Naive thymus-derived CD4-positive, alpha-beta T cell (primary cell): ENCODE measurements around the gene SLC35E2B. TPM values are rescaled to one million over a fixed set of nuclear protein-coding genes. Genes with fewer than 3 reads are reported as not detected.
"Not testable (repeated sequence)": the region's sequence is repeated elsewhere in the genome, so short reads cannot be mapped to it uniquely, and the experiment has no call there.

Experiments
- ATAC-seq: fragments of 150-1000 bp; cut with Tn5 transposase; 2 replicates; pipeline ENCODE4 v1.10.0; 2021; ENCODE audit warnings: mild to moderate bottlenecking, moderate library complexity
- CTCF ChIA-PET: fragments of 350-600 bp; sonication (Branson Sonifier 250); formaldehyde crosslinking; loops from one replicate; lab custom pipeline; 2021; ENCODE audit warnings: antibody characterized with exemption; lab: Charles Lee
- POLR2A ChIA-PET: fragments of 350-600 bp; sonication (Branson Sonifier 250); formaldehyde crosslinking; loops from one replicate; lab custom pipeline; 2021; ENCODE audit warnings: antibody characterized with exemption, inconsistent platforms; lab: Charles Lee
- DNase-seq, 9 donors: peaks; one replicate each; pipeline versions ENCODE4 v3.0.0 to v3.0.0-alpha.2; 2020 to 2022; ENCODE audit warnings: mixed read lengths in 1 of 9
- H3K27ac ChIP-seq: one replicate; pipeline ENCODE4 v1.7.0; 2013; ENCODE audit warnings: mild to moderate bottlenecking, low read depth, low read length, moderate library complexity
- H3K27me3 ChIP-seq, 2 donors: one replicate each; pipeline ENCODE4 v1.7.0; 2013; ENCODE audit warnings: low read length in 2 of 2, mild to moderate bottlenecking in 2 of 2, moderate library complexity in 2 of 2; ENCODE audit not compliant: control insufficient read depth in 2 of 2, insufficient read depth in 2 of 2
- H3K36me3 ChIP-seq, 3 experiments: 1 replicate in 2 of 3; 2 replicates in 1 of 3; pipeline ENCODE4 v1.7.0; 2013; ENCODE audit warnings: low read length in 3 of 3, mild to moderate bottlenecking in 3 of 3, moderate library complexity in 1 of 3; ENCODE audit not compliant: insufficient read depth in 3 of 3, control insufficient read depth in 2 of 3
- H3K4me1 ChIP-seq, 2 donors: one replicate each; pipeline ENCODE4 v1.7.0; 2013; ENCODE audit warnings: low read length in 2 of 2, mild to moderate bottlenecking in 2 of 2, moderate library complexity in 1 of 2; ENCODE audit not compliant: control insufficient read depth in 2 of 2, insufficient read depth in 2 of 2
- H3K4me3 ChIP-seq: 2 replicates; pipeline ENCODE4 v1.7.0; 2013; ENCODE audit warnings: mild to moderate bottlenecking, low read length
- H3K9me3 ChIP-seq, 3 experiments: 1 replicate in 2 of 3; 2 replicates in 1 of 3; pipeline ENCODE4 v1.7.0; 2013; ENCODE audit warnings: low read length in 3 of 3; ENCODE audit not compliant: control insufficient read depth in 2 of 3
- H3K27ac Mint-ChIP-seq, 9 donors: one replicate each; pipeline ENCODE4 v1.8.0; 2020 to 2022; ENCODE audit warnings: mixed read lengths in 9 of 9, mild to moderate bottlenecking in 8 of 9, moderate library complexity in 5 of 9, inconsistent platforms in 2 of 9
- H3K27me3 Mint-ChIP-seq, 5 donors: one replicate each; pipeline ENCODE4 v1.8.0; 2021 to 2022; ENCODE audit warnings: mixed read lengths in 5 of 5, mild to moderate bottlenecking in 1 of 5
- H3K36me3 Mint-ChIP-seq, 5 donors: one replicate each; pipeline ENCODE4 v1.8.0; 2020 to 2022; ENCODE audit warnings: mixed read lengths in 5 of 5, mild to moderate bottlenecking in 3 of 5, inconsistent platforms in 1 of 5
- H3K4me1 Mint-ChIP-seq, 7 donors: one replicate each; pipeline ENCODE4 v1.8.0; 2020 to 2022; ENCODE audit warnings: mixed read lengths in 7 of 7, mild to moderate bottlenecking in 3 of 7, inconsistent platforms in 1 of 7
- H3K4me3 Mint-ChIP-seq, 10 donors: one replicate each; pipeline ENCODE4 v1.8.0; 2020 to 2022; ENCODE audit warnings: mild to moderate bottlenecking in 10 of 10, mixed read lengths in 10 of 10, moderate library complexity in 6 of 10, inconsistent platforms in 2 of 10
- H3K9me3 Mint-ChIP-seq, 11 donors: one replicate each; pipeline ENCODE4 v1.8.0; 2020 to 2022; ENCODE audit warnings: mixed read lengths in 11 of 11, mild to moderate bottlenecking in 4 of 11, inconsistent platforms in 1 of 11, moderate library complexity in 1 of 11
- intact Hi-C, 2 donors: fragments of 100-400 bp; cut with micrococcal nuclease; formaldehyde crosslinking; loops; one replicate each; pipeline ENCODE4 v1.15.1; 2023
- polyA plus RNA-seq, 2 donors: library from polyadenylated mRNA; unstranded; fragments of 300-500 nt; fragmentation: Illumina TruSeq; gene quantifications; one replicate each; pipeline ENCODE4 v1.2.3, GENCODE V29; 2021
- total RNA-seq, 6 experiments: library from RNA in 5 of 6; stranded (reverse) in 5 of 6; gene quantifications; 1 replicate in 5 of 6; 2 replicates in 1 of 6; pipeline ENCODE4 v1.2.3 and lab custom pipeline; 2021 to 2026

The SLC35E2B gene
- total and polyA plus RNA-seq, 7 experiments from 2014 or later = 45.4 to 138 (median 72.1) TPM

GRCh38 chr1:1670866-1671265 lies 21.7 kb downstream of the SLC35E2B start:
- Histone ChIP-seq H3K27me3 (no peaks in the 10 kb centered on the region), H3K9me3 (no peaks in the 10 kb centered on the region), H3K4me3 (no peak overlapping the region), H3K27ac (no peak overlapping the region), H3K4me1 (no peaks in the 10 kb centered on the region), H3K36me3 (peaks cover 0 to 53% (median 20%) of the 10 kb centered on the region in 3 experiments)
- ATAC-seq (no peak), DNase-seq (no peak)
- intact Hi-C loops = no loop called here
- no peak overlapping the region for H3K27ac Mint-ChIP-seq
- POLR2A ChIA-PET = no interaction called here
- H3K27me3 Mint-ChIP-seq = no peaks in the 10 kb centered on the region
- H3K36me3 Mint-ChIP-seq = peaks cover 0 to 17% (median 4%) of the 10 kb centered on the region in 5 donors
- no peak overlapping the region for H3K4me3 Mint-ChIP-seq
- H3K9me3 Mint-ChIP-seq = no peaks in the 10 kb centered on the region
- CTCF ChIA-PET = no interaction called here
- peaks cover 0 to 4% (median 0%) of the 10 kb centered on the region in 7 donors for H3K4me1 Mint-ChIP-seq

- CTCF ChIA-PET = interaction anchor here (0.7 kb wide), 1 partner anchor 17 kb away, joined by 4 read pairs; no protein-coding TSS in a partner anchor
- Histone ChIP-seq H3K4me1 (no peaks in the 10 kb centered on the region), H3K27ac (no peak overlapping the region), H3K4me3 (no peak overlapping the region), H3K27me3 (no peaks in the 10 kb centered on the region), H3K36me3 (peaks cover 0 to 65% (median 30%) of the 10 kb centered on the region in 3 experiments), H3K9me3 (no peaks in the 10 kb centered on the region)
- H3K27me3 Mint-ChIP-seq = no peaks in the 10 kb centered on the region
- intact Hi-C loops = no loop called here
- POLR2A ChIA-PET = interaction anchor here (0.7 to 0.9 kb wide), 4 partner anchors 8 to 230 kb away, joined by 3 read pairs; no protein-coding TSS in a partner anchor
- DNase-seq (no peak), ATAC-seq (no peak)
- H3K9me3 Mint-ChIP-seq = no peaks in the 10 kb centered on the region
- peak overlapping the region in 2 of 9 donors; percentile 38 to 52 for H3K27ac Mint-ChIP-seq
- no peak overlapping the region for H3K4me3 Mint-ChIP-seq
- peaks cover 0 to 4% (median 0%) of the 10 kb centered on the region in 7 donors for H3K4me1 Mint-ChIP-seq
- H3K36me3 Mint-ChIP-seq = peaks cover 0 to 17% (median 4%) of the 10 kb centered on the region in 5 donors
Measured at GRCh38 chr1:1669468-1670440, 22.8 kb downstream of the SLC35E2B start.

DNA sequence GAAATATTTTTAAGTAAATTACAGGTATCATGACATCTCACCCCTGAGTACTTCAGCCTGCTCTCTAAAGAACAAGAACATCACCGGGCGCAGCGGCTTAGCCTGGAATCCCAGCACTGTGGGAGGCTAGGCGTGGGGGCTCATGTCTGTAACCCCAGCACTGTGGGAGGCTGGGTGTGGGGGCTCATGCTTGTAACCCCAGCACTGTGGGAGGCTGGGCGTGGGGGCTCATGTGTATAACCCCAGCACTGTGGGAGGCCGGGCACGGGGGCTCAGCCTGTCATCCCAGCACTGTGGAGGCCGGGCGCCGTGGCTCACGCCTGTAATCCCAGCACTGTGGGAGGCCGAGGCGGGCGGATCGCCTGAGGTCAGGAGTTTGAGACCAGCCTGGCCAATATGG lies 26.1 kb downstream of the SLC35E2B start:
- Histone ChIP-seq H3K27ac (no peak overlapping the region), H3K27me3 (no peaks in the 10 kb centered on the region), H3K4me3 (no peak overlapping the region), H3K36me3 (peaks cover 0 to 50% (median 24%) of the 10 kb centered on the region in 3 experiments), H3K4me1 (no peaks in the 10 kb centered on the region), H3K9me3 (no peaks in the 10 kb centered on the region)
- POLR2A ChIA-PET = interaction anchor here (0.6 kb wide), 1 partner anchor 13 kb away, joined by 3 read pairs; no protein-coding TSS in a partner anchor
- Mint-ChIP-seq H3K4me1 (peaks cover 0 to 6% (median 3%) of the 10 kb centered on the region in 7 donors), H3K36me3 (peaks cover 0 to 10% (median 4%) of the 10 kb centered on the region in 5 donors), H3K9me3 (no peaks in the 10 kb centered on the region), H3K27ac (peak overlapping the region in 1 of 9 donors; percentile 36), H3K27me3 (no peaks in the 10 kb centered on the region), H3K4me3 (no peak overlapping the region)
- DNase-seq = no peak
- no peak for ATAC-seq
- CTCF ChIA-PET = no interaction called here
- intact Hi-C loops = no loop called here

GRCh38 chr1:1665815-1666251 lies 26.8 kb downstream of the SLC35E2B start:
- no peaks in the 10 kb centered on the region for H3K27me3 Mint-ChIP-seq
- H3K4me3 ChIP-seq = no peak overlapping the region
- ChIA-PET POLR2A (interaction anchor here (0.6 kb wide), 1 partner anchor 14 kb away, joined by 3 read pairs; no protein-coding TSS in a partner anchor), CTCF (interaction anchor here (1.0 kb wide), 1 partner anchor 14 kb away, joined by 5 read pairs; no protein-coding TSS in a partner anchor)
- DNase-seq (peak in 3 of 9 donors; percentile 20 to 36 (median 26)), ATAC-seq (no peak)
- peaks cover 0 to 7% (median 4%) of the 10 kb centered on the region in 5 donors for H3K36me3 Mint-ChIP-seq
- peaks cover 0 to 6% (median 5%) of the 10 kb centered on the region in 7 donors for H3K4me1 Mint-ChIP-seq
- H3K4me3 Mint-ChIP-seq = no peak overlapping the region
- intact Hi-C loops = no loop called here
- H3K27ac ChIP-seq = no peak overlapping the region
- H3K4me1 ChIP-seq = no peaks in the 10 kb centered on the region
- H3K9me3 ChIP-seq = no peaks in the 10 kb centered on the region
- no peak overlapping the region for H3K27ac Mint-ChIP-seq
- no peaks in the 10 kb centered on the region for H3K27me3 ChIP-seq
- H3K9me3 Mint-ChIP-seq = no peaks in the 10 kb centered on the region
- peaks cover 0 to 43% (median 21%) of the 10 kb centered on the region in 3 experiments for H3K36me3 ChIP-seq

DNA sequence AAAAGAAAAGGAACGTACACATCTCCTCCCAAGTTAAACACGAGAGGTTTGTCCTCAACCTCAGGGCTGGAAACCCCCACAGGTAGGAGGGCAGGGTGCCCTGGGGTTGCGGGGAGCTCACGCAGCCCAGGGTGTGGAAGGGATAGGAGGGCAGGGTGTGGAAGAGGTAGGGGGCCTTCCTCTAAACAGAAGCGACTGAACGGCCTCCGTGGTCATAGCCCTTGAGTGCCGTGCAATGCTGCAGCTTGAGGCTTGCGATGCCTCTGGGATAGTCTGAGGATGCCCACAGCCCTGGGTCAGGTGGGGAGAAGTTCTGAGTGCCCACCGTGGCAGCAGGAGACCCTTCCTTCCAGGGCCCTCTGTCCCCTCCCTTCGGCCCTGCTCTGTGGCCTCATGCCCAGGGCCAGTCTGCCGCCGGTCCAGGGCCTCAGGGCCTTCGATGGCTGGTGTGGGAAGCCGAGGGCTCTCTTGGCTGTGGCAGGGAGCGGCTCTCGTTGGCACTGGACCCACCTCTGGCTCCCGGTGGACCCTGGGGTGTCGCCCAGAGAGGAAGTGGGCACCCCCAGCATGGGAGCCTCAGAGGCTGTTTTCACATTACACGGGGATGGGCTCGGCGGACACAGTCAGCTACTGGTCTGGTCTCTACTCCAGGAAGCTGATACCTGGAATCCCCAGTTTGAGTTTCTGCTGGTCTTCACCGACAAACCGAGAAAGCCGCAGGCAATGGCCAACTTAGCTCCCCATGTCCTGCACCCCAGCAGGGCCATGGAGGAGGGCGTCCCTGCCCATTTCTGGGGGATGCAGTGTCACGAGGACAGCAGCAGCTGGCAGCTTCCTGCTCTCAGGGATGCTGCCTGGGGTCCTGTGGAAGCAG lies 27.4 kb downstream of the SLC35E2B start:
- no peak overlapping the region for H3K4me3 Mint-ChIP-seq
- peaks cover 0 to 6% (median 5%) of the 10 kb centered on the region in 7 donors for H3K4me1 Mint-ChIP-seq
- CTCF ChIA-PET = interaction anchor here (1.0 kb wide), 1 partner anchor 13 kb away, joined by 5 read pairs; no protein-coding TSS in a partner anchor
- Histone ChIP-seq H3K4me1 (no peaks in the 10 kb centered on the region), H3K27me3 (no peaks in the 10 kb centered on the region), H3K36me3 (peaks cover 0 to 38% (median 21%) of the 10 kb centered on the region in 3 experiments), H3K9me3 (no peaks in the 10 kb centered on the region), H3K4me3 (no peak overlapping the region), H3K27ac (no peak overlapping the region)
- no peak overlapping the region for H3K27ac Mint-ChIP-seq
- intact Hi-C loops = no loop called here
- H3K27me3 Mint-ChIP-seq = no peaks in the 10 kb centered on the region
- ATAC-seq (no peak), DNase-seq (no peak)
- POLR2A ChIA-PET = no interaction called here
- H3K9me3 Mint-ChIP-seq = no peaks in the 10 kb centered on the region
- peaks cover 0 to 7% (median 4%) of the 10 kb centered on the region in 5 donors for H3K36me3 Mint-ChIP-seq

DNA sequence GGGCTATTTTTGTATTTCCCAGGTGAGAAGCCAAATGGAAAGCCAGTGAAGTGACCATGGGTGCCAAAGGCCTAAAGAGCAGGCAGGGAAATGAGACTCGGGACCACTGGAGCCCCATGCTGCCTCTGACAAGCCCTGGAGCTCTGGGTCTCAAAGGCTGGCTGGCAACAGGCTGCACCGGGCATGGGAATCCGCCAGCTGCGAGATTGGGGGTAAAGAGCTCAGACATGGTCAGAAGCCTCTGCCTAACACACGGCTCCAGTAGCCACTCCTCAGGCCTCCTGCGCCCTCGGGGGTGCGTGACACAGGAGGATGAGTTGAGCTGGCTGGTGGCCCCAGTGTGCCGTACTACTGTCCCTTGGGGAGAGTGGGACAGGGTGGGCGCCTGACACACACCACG lies 28.3 kb downstream of the SLC35E2B start:
- intact Hi-C loops, ATAC-seq, H3K36me3 Mint-ChIP-seq, H3K27me3 ChIP-seq, H3K4me3 Mint-ChIP-seq, CTCF ChIA-PET, H3K27me3 Mint-ChIP-seq, H3K4me1 Mint-ChIP-seq, POLR2A ChIA-PET, H3K4me1 ChIP-seq, DNase-seq, H3K4me3 ChIP-seq, H3K9me3 Mint-ChIP-seq, H3K9me3 ChIP-seq, H3K27ac ChIP-seq: not testable (repeated sequence)
- peak overlapping the region in 1 of 9 donors; percentile 17 for H3K27ac Mint-ChIP-seq
- peaks cover 0 to 29% (median 17%) of the 10 kb centered on the region in 3 experiments for H3K36me3 ChIP-seq
